Panc1 (cell line): ENCODE results near the gene GSTA5. TPM values are rescaled to one million over a fixed set of nuclear protein-coding genes. Genes with fewer than 3 reads are reported as not detected.
"Not testable (repeated sequence)": the region's sequence is repeated elsewhere in the genome, so short reads cannot be mapped to it uniquely, and the experiment has no call there.

Experiments
- ATAC-seq: fragments of 200-7000 bp; cut with Tn5 transposase; 2 replicates; pipeline ENCODE4 v1.9.1; 2020; ENCODE audit warnings: mild to moderate bottlenecking, moderate library complexity
- BruUV-seq: library from RNA; stranded (reverse); fragments of 400-500 nt; replicated peaks from 2 replicates; lab custom pipeline; 2021; lab: Mats Ljungman, UMichigan
- CTCF ChIA-PET: fragments of 300-600 bp; sonication (Branson Sonifier 250); formaldehyde crosslinking; loops from one replicate; lab custom pipeline; 2022; ENCODE audit warnings: antibody characterized with exemption; lab: Charles Lee
- POLR2A ChIA-PET: fragments of 300-600 bp; sonication (Branson Sonifier 250); formaldehyde crosslinking; loops from one replicate; lab custom pipeline; 2022; ENCODE audit warnings: antibody characterized with exemption; lab: Charles Lee
- DNase-seq: peaks from one replicate; pipeline ENCODE4 v3.0.0-alpha.2; 2010; ENCODE audit warnings: low read depth, low spot score
- H3K27ac ChIP-seq: 2 replicates; pipeline ENCODE4 v1.5.1; 2011; ENCODE audit warnings: mild to moderate bottlenecking, low read length, inconsistent platforms
- H3K27me3 ChIP-seq: fragments of 200-500 bp; sonication (Bioruptor generic); 2 replicates; pipeline ENCODE4 v1.6.0; 2014; ENCODE audit warnings: low read length, inconsistent platforms; ENCODE audit not compliant: control insufficient read depth, insufficient read depth
- H3K36me3 ChIP-seq: fragments of 200-500 bp; sonication (Bioruptor generic); 2 replicates; pipeline ENCODE4 v1.5.1; 2014; ENCODE audit warnings: inconsistent platforms, mild to moderate bottlenecking, low read length, moderate library complexity; ENCODE audit not compliant: control insufficient read depth, insufficient read depth
- H3K4me1 ChIP-seq: 2 replicates; pipeline ENCODE4 v1.5.1; 2011; ENCODE audit warnings: inconsistent platforms, mild to moderate bottlenecking, low read length, moderate library complexity; ENCODE audit not compliant: control insufficient read depth, insufficient read depth
- H3K4me3 ChIP-seq, 2 experiments: 2 replicates each; pipeline ENCODE4 v1.5.1; 2011 to 2012; ENCODE audit warnings: low read depth in 2 of 2, low read length in 2 of 2, mild to moderate bottlenecking in 2 of 2, inconsistent platforms in 1 of 2, moderate library complexity in 1 of 2
- H3K9me3 ChIP-seq: fragments of 200-500 bp; sonication (Bioruptor generic); 2 replicates; pipeline ENCODE4 v1.5.1; 2014; ENCODE audit warnings: low read depth, mild to moderate bottlenecking, inconsistent platforms, low read length, moderate library complexity; ENCODE audit not compliant: control insufficient read depth, insufficient read depth
- POLR2AphosphoS5 ChIP-seq: IDR thresholded peaks from 2 replicates; pipeline ENCODE4 v1.6.1; 2012; ENCODE audit warnings: mild to moderate bottlenecking, low read depth, low read length, moderate library complexity
- SIN3A ChIP-seq: IDR thresholded peaks from 2 replicates; pipeline ENCODE4 v1.6.1; 2012; ENCODE audit warnings: low read depth, mild to moderate bottlenecking, low read length, moderate library complexity, borderline replicate concordance; ENCODE audit not compliant: insufficient read depth
- TCF7L2 ChIP-seq: IDR thresholded peaks from 2 replicates; pipeline ENCODE4 v1.6.1; 2011; ENCODE audit warnings: mild to moderate bottlenecking, low read depth, low read length, inconsistent platforms
- in situ Hi-C: cut with HindIII; loops from 2 replicates; pipeline ENCODE4 v1.10.0; 2016; ENCODE audit warnings: low sequenced_read_pairs, low pct_unique_long_range_greater_than_20kb
- intact Hi-C: fragments of 100-400 bp; cut with micrococcal nuclease; formaldehyde crosslinking; loops from one replicate; pipeline ENCODE4 v1.10.0; 2022; ENCODE audit not compliant: unreplicated experiment
- total RNA-seq: library from RNA; stranded (reverse); gene quantifications from one replicate; pipeline ENCODE4 v1.2.1, GENCODE V29; 2021; ENCODE audit not compliant: unreplicated experiment
- TF ChIP-seq, protein P1 (sequence below), 2 experiments: IDR thresholded peaks; 2 replicates each; pipeline ENCODE4 v1.6.1; 2011 to 2012; ENCODE audit warnings: low read depth in 2 of 2, control low read depth in 1 of 2, low read length in 1 of 2, mild to moderate bottlenecking in 1 of 2, moderate library complexity in 1 of 2; ENCODE audit not compliant: insufficient read depth in 1 of 2
- TF ChIP-seq, protein P2 (sequence below): fragments of 450-650 bp; IDR thresholded peaks from 2 replicates; pipeline ENCODE4 v1.5.1; 2017; ENCODE audit warnings: mild to moderate bottlenecking

Gene GSTA5
- total RNA-seq, 1 experiment from 2014 or later, result not detected

DNA sequence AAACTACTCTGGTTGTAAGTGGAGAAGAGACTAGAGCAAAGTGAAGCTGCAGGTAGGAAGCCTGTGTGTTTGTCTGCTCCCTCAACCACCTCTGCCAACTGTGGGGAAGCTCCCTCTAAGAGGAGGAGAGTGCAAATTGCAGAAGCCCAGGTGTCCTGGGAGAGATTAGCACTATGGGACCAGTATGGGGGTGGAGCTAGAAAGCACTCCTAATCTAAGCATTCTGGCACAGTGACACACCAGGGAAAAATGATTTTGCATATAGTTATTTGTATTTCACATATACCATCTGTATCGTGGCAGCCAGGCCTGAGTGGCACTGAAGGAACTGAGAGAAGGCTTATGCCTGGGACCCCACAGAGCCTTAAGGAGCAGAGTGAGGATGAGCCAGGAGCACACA is 49.8 kb downstream of the GSTA5 start:
- in situ Hi-C loops, result no loop called here
- DNase-seq (no peak), ATAC-seq (no peak)
- intact Hi-C loops, result no loop called here
- ChIA-PET CTCF (no interaction called here), POLR2A (no interaction called here)
- H3K4me1 ChIP-seq, result no peaks in the 10 kb centered on the region
- no TSS peak for BruUV-seq
- no peak overlapping the region for H3K4me3 ChIP-seq
- H3K9me3 ChIP-seq, result no peaks in the 10 kb centered on the region
- H3K36me3 ChIP-seq, result no peaks in the 10 kb centered on the region
- H3K27ac ChIP-seq, result no peak overlapping the region
- TF ChIP-seq SIN3A, result no peak
- TF ChIP-seq TCF7L2, result no peak
- no peak for TF ChIP-seq POLR2AphosphoS5
- TF ChIP-seq, protein P1, sequence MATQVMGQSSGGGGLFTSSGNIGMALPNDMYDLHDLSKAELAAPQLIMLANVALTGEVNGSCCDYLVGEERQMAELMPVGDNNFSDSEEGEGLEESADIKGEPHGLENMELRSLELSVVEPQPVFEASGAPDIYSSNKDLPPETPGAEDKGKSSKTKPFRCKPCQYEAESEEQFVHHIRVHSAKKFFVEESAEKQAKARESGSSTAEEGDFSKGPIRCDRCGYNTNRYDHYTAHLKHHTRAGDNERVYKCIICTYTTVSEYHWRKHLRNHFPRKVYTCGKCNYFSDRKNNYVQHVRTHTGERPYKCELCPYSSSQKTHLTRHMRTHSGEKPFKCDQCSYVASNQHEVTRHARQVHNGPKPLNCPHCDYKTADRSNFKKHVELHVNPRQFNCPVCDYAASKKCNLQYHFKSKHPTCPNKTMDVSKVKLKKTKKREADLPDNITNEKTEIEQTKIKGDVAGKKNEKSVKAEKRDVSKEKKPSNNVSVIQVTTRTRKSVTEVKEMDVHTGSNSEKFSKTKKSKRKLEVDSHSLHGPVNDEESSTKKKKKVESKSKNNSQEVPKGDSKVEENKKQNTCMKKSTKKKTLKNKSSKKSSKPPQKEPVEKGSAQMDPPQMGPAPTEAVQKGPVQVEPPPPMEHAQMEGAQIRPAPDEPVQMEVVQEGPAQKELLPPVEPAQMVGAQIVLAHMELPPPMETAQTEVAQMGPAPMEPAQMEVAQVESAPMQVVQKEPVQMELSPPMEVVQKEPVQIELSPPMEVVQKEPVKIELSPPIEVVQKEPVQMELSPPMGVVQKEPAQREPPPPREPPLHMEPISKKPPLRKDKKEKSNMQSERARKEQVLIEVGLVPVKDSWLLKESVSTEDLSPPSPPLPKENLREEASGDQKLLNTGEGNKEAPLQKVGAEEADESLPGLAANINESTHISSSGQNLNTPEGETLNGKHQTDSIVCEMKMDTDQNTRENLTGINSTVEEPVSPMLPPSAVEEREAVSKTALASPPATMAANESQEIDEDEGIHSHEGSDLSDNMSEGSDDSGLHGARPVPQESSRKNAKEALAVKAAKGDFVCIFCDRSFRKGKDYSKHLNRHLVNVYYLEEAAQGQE (IDR thresholded peaks at IDR 0.05; ENCODE audit: insufficient read depth in 1 of 2, low read depth in 2 of 2, low read length in 1 of 2), result no peak
- TF ChIP-seq, protein P2, sequence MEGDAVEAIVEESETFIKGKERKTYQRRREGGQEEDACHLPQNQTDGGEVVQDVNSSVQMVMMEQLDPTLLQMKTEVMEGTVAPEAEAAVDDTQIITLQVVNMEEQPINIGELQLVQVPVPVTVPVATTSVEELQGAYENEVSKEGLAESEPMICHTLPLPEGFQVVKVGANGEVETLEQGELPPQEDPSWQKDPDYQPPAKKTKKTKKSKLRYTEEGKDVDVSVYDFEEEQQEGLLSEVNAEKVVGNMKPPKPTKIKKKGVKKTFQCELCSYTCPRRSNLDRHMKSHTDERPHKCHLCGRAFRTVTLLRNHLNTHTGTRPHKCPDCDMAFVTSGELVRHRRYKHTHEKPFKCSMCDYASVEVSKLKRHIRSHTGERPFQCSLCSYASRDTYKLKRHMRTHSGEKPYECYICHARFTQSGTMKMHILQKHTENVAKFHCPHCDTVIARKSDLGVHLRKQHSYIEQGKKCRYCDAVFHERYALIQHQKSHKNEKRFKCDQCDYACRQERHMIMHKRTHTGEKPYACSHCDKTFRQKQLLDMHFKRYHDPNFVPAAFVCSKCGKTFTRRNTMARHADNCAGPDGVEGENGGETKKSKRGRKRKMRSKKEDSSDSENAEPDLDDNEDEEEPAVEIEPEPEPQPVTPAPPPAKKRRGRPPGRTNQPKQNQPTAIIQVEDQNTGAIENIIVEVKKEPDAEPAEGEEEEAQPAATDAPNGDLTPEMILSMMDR, result no peak
- 0 out of 2 replicates have a peak, but pooled peaks cover 3% of the 10 kb centered on the region for H3K27me3 ChIP-seq

DNA sequence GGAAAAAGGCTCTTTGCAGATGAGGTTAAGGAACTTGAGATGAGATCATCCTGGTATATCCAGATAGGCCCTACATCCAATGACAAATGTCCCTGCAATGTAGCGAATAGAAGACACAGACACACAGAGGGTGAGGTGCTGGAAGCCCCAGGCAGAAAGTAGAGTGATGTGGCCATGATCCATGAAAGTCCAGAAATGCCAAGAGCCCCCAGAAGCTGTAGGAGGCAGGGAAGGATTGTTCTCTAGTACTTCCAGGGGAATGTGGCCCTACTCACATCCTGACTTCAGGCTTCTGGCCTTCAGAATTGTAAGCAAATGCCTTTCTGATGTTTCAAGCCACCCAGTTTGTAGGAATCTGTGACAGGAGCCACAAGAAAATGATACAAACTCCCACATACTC is 51.0 kb downstream of the GSTA5 start:
- H3K36me3 ChIP-seq, H3K27ac ChIP-seq, POLR2A ChIA-PET, DNase-seq, CTCF ChIA-PET, H3K4me1 ChIP-seq, ATAC-seq, H3K9me3 ChIP-seq, BruUV-seq, H3K27me3 ChIP-seq, intact Hi-C loops, H3K4me3 ChIP-seq, in situ Hi-C loops: not testable (repeated sequence)

DNA sequence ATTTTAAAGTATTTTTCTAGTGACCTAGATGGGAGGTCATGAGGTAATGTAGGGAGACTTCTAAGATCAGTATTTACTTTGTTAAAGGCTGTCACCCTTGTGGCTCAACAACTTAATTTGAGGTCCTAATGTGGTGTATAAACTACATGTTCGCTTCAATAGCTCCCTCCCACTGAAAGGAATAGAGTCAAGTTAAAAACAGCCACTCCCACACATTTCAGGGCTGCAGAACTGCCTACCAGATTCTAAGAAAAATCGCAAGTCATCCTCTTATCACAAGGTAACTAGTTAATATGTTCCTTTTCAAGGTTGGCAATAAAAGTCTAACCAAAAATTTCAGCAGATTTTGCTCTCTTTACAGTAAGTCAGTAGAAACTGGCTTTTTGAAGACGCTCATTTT is 52.1 kb downstream of the GSTA5 start:
- 0 out of 2 replicates have a peak, but pooled peaks cover 2% of the 10 kb centered on the region for H3K27me3 ChIP-seq
- DNase-seq (no peak), ATAC-seq (no peak)
- in situ Hi-C loops (no loop called here), intact Hi-C loops (no loop called here)
- no peak overlapping the region for H3K27ac ChIP-seq
- TF ChIP-seq, protein P1 (IDR thresholded peaks at IDR 0.05; ENCODE audit: insufficient read depth in 1 of 2, low read depth in 2 of 2, low read length in 1 of 2), result no peak
- no peak for TF ChIP-seq TCF7L2
- TF ChIP-seq POLR2AphosphoS5, result no peak
- TF ChIP-seq, protein P2, result no peak
- TF ChIP-seq SIN3A, result no peak
- H3K9me3 ChIP-seq, result no peaks in the 10 kb centered on the region
- ChIA-PET CTCF (no interaction called here), POLR2A (no interaction called here)
- H3K36me3 ChIP-seq, result no peaks in the 10 kb centered on the region
- no peaks in the 10 kb centered on the region for H3K4me1 ChIP-seq
- BruUV-seq, result no TSS peak
- no peak overlapping the region for H3K4me3 ChIP-seq
